GM21786 (cell line): ENCODE measurements around the gene GORASP1.
A peak's percentile ranks its signal among the peaks of the same experiment; 100 is the strongest.

Experiments used
- ATAC-seq: cut with Tn5 transposase; IDR thresholded peaks from one replicate; pipeline ENCODE4 v1.9.1; 2021; ENCODE audit not compliant: unreplicated experiment

Gene GORASP1

GRCh38 chr3:39107388-39108199 lies at the start of gene GORASP1, which contains the start of gene TTC21A:
TSS of gene GORASP1 (minus strand) at chr3:39107627. CDS start at chr3:39107541, 86 bp downstream.
TSS of gene TTC21A (plus strand) at chr3:39107680. CDS start at chr3:39107838, 158 bp downstream.
- peak; percentile 60 for ATAC-seq

- no peak for ATAC-seq
Observed at GRCh38 chr3:39156421-39156820, 49.0 kb upstream of the GORASP1 start.

- no peak for ATAC-seq
Observed at GRCh38 chr3:39154280-39155021, 47.0 kb upstream of the GORASP1 start.

- ATAC-seq = no peak
Observed at GRCh38 chr3:39153977-39154279, 46.5 kb upstream of the GORASP1 start.

DNA sequence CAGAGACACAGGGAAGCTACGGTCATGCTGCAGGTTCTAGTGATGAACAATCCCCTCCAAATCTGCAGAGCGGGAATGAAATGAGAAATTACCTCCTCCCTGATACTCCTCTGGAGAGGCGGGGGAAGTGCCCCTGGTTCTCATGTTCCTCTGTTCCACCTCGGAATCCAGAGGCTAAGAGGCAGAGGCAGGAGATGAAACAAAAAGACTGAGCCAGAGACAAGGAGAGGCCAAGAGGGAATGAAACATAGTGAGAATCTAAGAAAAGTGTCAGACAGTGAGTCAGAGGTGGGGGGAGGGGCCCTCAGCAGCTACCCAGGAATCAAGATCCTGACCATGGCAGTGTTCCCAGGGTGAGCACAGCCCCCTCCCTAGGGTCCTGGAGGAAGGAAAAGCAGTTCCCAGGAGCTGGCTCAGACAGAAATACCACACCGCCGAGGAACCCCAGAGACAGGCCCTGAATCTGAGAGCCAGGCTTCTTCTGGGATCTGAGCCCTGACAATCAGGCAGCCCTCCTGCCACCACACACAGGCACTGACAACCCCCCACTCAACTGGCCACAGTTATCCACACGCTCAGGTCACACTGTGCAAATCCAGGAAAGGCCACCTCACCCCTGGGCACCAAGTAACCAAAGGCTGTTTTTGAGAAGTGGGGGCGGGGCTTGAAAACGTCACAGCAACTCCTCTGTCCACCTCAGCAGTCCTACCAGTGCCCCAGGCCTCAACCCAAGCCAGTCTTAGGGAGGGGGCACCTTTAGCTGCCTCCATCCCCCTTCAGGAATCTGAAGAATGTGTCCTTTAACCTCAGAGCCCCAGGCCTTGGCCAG lies 43.6 kb upstream of the GORASP1 start:
- no peak for ATAC-seq

DNA sequence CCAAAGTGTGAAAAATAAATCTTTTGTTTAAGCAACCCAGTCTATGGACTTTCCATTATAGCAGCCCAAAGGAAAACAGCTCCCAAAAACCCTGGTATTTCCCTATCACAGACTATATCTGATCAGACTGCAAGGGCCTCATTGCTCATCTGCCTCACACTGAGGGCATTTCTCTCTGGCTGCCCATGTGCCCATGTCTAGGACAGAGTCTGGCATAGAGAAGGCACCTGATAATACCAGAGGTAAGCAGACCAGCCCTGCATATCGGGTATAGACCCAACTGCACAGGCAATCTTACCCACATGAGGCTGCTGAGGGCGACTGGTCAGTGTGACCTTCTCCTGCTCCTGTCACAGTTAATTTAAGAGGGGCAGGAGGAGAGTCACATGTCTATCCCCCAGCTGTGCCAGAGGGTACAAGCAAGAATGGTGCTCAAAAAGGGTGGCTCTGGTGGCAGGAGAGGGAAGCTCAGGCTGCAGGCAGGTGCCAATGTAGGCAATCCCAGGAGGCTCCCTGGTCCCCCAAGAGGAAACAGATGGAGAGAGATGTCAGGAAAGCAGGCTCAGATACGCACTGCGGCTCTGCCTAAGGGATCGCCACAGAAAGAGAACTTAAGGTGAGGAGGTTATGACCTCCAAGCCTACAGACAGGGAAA lies 42.8 kb upstream of the GORASP1 start:
- ATAC-seq = no peak

DNA sequence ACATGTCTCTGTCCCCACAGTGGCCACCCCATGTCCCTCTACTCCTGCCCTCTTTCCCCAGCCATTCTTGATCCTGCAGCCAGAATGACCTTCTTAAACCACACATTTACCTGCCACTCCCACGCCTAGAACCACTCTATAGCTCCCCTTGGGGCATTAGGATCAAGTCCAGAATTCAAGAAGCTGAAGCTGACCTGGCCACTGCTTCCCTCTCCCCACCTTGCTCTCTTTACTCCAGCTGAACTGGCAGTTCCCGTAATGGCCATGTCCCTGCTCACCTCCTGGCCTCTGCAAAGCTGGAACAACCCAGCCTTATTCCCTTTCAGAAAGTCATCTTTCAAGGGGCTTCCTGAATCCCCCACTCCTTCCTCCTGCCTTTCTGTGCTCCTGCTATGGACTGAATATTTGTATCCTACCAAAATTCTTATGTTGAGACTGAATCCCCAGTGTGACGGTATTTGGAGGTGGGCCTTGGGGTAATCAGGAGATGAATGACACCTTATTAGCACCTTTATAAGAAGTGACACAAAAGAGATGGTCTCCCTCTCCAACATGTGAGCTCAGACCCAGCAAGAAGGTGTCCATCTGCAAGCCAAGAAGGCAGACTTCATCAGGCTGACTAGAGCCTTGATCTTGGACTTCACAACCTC lies 42.2 kb upstream of the GORASP1 start:
- no peak for ATAC-seq

DNA sequence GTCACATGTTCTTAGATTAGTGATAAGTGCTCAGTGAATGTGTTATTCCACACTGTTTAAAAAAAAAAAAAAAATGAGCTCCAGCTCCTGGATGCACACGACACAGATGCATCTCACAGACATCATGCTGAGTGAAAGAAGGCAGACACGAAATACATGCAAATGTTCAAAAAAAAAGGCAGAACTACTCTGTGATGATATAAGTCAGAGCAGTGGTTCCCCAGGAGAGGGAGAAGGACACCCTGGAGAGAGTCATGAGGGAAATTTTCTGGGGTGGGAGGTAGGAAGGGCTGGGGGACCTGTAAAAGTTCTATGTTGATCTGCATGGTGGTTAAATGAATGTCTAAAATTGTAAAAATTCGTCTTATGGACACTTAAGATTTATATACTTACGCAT lies 41.6 kb upstream of the GORASP1 start:
- ATAC-seq = no peak

GRCh38 chr3:39148435-39149058 lies 41.1 kb upstream of the GORASP1 start:
- ATAC-seq = no peak

GRCh38 chr3:39147711-39148434 lies 40.4 kb upstream of the GORASP1 start:
- peak; percentile 33 for ATAC-seq

- no peak for ATAC-seq
Observed at GRCh38 chr3:39146611-39147591, 39.5 kb upstream of the GORASP1 start.

- ATAC-seq = no peak
Observed at GRCh38 chr3:39146083-39146501, 38.7 kb upstream of the GORASP1 start.

- ATAC-seq = no peak
Observed at GRCh38 chr3:39144748-39145380, 37.4 kb upstream of the GORASP1 start.

DNA sequence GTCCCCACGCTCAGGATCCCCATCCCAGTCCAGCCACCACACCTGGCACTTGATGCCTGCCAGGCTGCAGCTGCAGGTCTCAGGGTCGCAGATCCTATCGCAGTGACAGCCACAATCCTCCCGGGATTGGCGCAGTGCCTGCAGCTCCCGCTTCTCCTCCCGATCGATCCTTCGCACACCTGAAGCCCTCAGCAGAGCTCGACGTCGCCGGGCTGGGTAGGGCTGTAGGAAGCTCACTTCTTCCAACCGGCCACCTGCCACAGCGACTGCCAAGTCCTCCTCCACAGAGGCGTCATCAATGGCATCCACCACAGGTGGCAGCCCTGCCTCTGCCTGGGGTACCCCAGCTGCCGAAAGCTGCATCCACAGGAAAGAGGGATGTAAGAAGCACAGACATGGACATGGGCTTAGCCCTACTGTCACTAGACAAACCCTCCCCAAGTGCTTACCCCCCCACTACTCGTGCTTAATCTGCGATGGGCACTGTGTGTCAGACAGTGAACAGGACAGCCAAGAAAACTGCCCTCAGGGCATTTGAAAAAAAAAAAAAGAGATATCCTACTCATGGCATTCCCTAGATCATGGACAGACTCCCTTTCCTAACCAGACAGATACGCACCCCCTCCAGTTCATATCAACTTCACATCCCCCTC lies 36.8 kb upstream of the GORASP1 start:
- no peak for ATAC-seq

DNA sequence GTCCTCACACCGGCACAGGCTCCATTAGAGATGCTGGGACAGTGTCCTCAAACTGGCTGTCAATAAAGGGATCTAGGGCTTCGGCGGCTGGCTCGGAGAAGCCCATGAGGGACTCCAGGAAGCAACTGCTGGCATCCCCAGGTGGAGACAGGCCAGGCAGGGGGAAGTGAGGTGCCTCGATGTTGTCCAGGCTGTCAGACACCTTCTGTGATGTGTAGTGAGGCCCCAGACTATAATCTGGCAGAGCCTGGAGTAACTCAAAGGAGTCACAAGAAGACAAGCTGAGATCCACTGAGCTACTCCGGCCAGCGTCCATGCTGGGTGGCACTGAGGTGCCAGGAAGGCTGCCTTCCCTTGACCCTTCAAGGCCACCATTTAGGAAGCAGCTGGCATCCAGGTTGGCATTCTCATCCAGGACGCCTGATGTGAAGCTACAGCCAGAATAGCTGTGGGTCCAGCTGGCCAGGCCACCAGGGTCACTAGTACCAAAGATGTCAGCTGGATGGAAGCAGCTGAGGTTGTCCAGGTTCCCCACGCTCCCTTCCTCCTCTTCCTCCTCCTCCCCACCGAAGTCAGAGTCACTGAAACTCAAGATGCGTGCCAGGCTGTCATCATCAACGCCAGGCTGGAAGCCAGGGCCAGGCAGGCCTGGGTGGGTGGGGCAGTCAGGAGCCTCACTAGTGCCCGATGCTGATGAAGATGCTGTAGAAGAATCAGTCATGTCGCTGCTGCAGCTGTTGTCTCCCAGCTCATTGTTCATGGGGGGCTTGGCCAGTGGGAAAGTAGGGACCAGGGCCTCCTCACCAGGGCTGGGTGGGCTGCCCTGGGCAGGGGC lies 35.8 kb upstream of the GORASP1 start:
- no peak for ATAC-seq

DNA sequence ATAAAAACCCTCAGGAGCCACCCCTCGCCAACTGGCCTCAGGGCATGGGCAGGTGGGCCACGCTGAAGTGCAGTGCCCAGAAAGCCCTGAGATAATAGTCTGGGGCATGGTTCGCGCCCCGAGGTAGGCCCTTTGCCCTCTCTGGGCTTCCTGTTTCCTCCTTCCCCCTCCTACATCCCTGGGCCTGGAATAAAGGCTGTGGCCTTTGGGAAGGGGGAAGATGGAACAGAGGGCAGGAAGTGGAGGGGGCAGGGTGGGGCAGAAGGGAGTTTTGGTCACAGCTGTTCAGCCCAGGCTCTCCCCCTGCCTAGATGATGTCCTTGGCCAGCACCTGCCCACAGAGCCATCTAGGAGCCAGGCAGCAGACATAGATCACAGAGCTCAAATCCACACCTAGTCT lies 34.6 kb upstream of the GORASP1 start:
- no peak for ATAC-seq
